HL-60 (cell line): ENCODE results near the gene PRPF19.

Experiments used
- DNase-seq, 2 experiments: peaks; one replicate each; pipeline ENCODE4 v3.0.0-alpha.2; 2010 to 2020; ENCODE audit warnings: low read depth in 1 of 2, low spot score in 1 of 2
- H3K27ac ChIP-seq: fragments of 250-450 bp; sonication (Bioruptor Pico); replicated peaks from 2 replicates; pipeline ENCODE4 v1.5.1; 2020; ENCODE audit warnings: mild to moderate bottlenecking, moderate library complexity
- H3K27me3 ChIP-seq: fragments of 250-450 bp; sonication (Bioruptor Pico); 2 replicates; pipeline ENCODE4 v1.5.1; 2021; ENCODE audit warnings: mild to moderate bottlenecking, moderate library complexity; ENCODE audit not compliant: insufficient read depth, poor library complexity, severe bottlenecking
- H3K4me3 ChIP-seq: replicated peaks from 2 replicates; pipeline ENCODE4 v1.5.1; 2011; ENCODE audit warnings: mild to moderate bottlenecking, control low read depth, low read length; ENCODE audit not compliant: insufficient read depth
- GABPA ChIP-seq: IDR thresholded peaks from 2 replicates; pipeline ENCODE4 v1.6.1; 2012; ENCODE audit warnings: low read depth
- POLR2AphosphoS5 ChIP-seq: IDR thresholded peaks from 2 replicates; pipeline ENCODE4 v1.6.1; 2012; ENCODE audit warnings: low read depth
- SPI1 ChIP-seq: IDR thresholded peaks from 2 replicates; pipeline ENCODE4 v1.6.1; 2012; ENCODE audit warnings: low read depth, mild to moderate bottlenecking, borderline replicate concordance
- TF ChIP-seq, protein P1 (sequence below): IDR thresholded peaks from one replicate; pipeline ENCODE4 v1.5.1; 2011; ENCODE audit warnings: low read length, control low read depth, inconsistent platforms; ENCODE audit not compliant: insufficient read depth
- TF ChIP-seq, protein P2 (sequence below): IDR thresholded peaks from 2 replicates; pipeline ENCODE4 v1.6.1; 2012; ENCODE audit warnings: low read depth; ENCODE audit not compliant: insufficient replicate concordance

Gene PRPF19

DNA sequence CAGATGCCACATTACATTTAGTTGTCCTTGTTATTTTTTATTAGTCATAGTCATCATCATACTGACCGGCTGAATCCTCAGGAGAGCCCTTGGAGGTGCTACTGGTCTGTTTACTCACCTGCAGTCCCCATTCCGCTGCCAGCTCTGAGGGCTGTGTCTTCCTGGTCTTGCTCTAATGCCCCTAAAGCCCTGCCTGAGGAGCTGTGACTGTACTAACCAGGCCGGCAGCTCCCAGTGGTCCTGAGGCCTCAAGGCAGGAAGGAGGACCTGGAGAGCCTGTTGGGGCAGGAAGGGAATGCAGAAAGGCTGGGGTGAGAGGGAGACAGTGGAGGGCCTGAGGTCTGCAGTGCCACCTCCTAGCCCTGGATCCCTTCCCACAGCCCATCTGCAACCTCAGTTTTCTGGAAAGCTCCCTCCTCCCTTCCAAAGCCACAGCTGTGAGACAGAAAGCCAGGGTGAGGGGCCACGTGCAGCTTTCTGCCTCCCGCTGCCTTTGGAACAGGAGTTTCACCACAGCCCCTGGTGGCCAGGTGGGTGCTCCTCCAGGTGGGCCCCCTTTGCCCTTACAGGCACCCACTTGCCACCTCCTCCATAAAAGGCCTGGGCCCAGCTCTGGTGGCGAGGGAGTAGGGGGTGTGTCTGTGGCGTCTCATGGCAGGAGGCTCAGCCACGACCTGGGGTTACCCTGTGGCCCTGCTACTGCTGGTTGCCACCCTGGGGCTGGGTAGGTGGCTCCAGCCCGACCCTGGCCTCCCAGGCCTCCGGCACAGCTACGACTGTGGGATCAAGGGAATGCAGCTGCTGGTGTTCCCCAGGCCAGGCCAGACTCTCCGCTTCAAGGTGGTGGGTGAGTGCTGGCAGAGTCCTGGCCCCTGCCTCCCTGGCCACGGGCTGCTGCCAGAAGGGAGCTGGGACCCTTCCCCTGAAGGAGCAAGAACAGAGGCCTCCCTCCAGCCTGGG, 39.2 kb downstream of the PRPF19 start, which contains the start of gene ZP1:
Gene ZP1, plus strand, starts transcription at position 632 of the 960 bp plus-strand sequence. Its CDS starts 20 bp downstream, at position 652.
- TF ChIP-seq, protein P1, sequence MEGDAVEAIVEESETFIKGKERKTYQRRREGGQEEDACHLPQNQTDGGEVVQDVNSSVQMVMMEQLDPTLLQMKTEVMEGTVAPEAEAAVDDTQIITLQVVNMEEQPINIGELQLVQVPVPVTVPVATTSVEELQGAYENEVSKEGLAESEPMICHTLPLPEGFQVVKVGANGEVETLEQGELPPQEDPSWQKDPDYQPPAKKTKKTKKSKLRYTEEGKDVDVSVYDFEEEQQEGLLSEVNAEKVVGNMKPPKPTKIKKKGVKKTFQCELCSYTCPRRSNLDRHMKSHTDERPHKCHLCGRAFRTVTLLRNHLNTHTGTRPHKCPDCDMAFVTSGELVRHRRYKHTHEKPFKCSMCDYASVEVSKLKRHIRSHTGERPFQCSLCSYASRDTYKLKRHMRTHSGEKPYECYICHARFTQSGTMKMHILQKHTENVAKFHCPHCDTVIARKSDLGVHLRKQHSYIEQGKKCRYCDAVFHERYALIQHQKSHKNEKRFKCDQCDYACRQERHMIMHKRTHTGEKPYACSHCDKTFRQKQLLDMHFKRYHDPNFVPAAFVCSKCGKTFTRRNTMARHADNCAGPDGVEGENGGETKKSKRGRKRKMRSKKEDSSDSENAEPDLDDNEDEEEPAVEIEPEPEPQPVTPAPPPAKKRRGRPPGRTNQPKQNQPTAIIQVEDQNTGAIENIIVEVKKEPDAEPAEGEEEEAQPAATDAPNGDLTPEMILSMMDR: no peak
- TF ChIP-seq SPI1: no peak
- TF ChIP-seq, protein P2, sequence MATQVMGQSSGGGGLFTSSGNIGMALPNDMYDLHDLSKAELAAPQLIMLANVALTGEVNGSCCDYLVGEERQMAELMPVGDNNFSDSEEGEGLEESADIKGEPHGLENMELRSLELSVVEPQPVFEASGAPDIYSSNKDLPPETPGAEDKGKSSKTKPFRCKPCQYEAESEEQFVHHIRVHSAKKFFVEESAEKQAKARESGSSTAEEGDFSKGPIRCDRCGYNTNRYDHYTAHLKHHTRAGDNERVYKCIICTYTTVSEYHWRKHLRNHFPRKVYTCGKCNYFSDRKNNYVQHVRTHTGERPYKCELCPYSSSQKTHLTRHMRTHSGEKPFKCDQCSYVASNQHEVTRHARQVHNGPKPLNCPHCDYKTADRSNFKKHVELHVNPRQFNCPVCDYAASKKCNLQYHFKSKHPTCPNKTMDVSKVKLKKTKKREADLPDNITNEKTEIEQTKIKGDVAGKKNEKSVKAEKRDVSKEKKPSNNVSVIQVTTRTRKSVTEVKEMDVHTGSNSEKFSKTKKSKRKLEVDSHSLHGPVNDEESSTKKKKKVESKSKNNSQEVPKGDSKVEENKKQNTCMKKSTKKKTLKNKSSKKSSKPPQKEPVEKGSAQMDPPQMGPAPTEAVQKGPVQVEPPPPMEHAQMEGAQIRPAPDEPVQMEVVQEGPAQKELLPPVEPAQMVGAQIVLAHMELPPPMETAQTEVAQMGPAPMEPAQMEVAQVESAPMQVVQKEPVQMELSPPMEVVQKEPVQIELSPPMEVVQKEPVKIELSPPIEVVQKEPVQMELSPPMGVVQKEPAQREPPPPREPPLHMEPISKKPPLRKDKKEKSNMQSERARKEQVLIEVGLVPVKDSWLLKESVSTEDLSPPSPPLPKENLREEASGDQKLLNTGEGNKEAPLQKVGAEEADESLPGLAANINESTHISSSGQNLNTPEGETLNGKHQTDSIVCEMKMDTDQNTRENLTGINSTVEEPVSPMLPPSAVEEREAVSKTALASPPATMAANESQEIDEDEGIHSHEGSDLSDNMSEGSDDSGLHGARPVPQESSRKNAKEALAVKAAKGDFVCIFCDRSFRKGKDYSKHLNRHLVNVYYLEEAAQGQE: no peak
- TF ChIP-seq POLR2AphosphoS5: no peak
- TF ChIP-seq GABPA: no peak
- H3K27ac ChIP-seq: no peak within 1 kb of the TSS
- no peak for DNase-seq
- no peak within 1 kb of the TSS for H3K4me3 ChIP-seq
- H3K27me3 ChIP-seq: no peaks in the 10 kb centered on the region

DNA sequence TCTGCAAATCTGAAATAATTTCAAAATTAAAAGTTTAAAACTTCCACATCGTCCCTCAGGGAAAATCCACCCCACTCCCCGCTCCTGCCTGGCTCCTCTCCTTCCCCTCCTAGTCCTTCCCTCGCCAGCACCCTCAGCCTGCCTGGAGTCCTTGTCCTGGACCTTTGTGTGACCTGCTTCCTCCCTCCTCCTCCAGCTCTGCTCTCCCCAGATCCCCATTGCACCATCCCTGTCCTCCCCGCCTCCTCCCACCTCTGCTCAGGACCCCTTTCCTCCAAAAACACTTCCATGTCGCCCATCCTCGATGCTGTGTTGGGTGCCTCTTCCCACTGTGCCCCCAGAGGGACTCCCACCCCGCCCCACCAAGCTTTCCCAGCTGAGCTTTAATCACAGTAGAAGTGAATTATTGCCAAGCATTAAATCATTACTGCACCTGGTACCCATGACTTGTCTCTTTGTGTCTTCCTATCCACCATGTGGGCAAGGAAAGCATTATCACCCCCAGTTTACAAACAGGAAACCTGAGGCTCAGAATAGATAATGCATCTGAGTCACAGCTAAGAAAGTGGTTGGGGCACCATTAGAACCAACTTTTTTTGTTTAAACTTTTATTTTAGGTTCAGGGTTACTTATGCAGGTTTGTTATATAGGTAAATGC, 41.4 kb downstream of the PRPF19 start:
- Histone ChIP-seq H3K27ac (no peak overlapping the region), H3K4me3 (no peak overlapping the region), H3K27me3 (no peaks in the 10 kb centered on the region)
- TF ChIP-seq GABPA (no peak), SPI1 (no peak), POLR2AphosphoS5 (no peak)
- TF ChIP-seq, protein P1: no peak
- TF ChIP-seq, protein P2: no peak
- no peak for DNase-seq

DNA sequence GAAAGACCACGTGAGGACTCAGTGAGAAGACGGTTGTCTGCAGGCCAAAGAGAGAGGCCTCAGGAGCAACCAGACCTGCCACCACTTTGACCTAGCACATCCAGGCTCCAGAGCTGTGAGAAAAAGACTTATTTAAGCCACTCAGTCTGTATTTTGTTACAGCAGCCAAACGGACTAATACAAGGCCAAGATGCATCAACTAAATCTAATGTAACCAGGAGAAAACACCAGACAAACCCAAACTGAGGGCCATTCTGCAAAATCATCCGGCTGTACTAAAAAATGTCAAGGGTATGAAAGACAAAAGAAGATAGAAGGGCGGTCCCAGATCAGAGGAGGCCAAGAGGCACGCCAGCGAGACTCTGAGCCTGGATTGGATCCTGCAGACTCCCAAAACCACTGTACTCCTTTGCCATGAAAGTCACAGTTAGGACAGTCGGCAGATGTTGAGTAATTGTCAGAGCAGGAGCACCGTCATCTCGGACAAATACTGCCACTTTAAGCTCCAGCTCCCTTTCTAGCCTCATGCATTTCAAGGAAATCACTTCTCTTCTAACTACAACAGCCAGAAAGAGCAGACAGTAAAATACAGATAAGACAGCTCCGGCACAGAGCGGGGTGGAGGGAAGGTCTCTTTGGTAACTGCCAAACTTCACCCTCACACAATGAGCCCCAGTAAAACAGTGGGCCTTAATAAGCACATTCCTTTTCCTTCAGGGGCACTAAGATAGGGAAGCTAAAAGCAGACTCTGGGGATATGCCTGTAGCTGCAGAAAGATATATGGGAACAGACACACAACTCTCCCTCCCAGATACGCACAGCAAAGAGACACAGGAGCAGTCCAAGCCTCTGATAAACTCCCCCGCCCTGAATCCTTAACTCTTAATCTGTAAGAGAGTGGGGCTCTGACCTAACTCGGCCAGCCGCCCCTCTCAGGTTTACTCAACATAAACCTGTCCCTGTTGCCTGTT, 42.5 kb downstream of the PRPF19 start:
- H3K27me3 ChIP-seq: no peaks in the 10 kb centered on the region

More for the DNA sequence above, 42.5 kb downstream of the PRPF19 start:
- TF ChIP-seq POLR2AphosphoS5: no peak
- TF ChIP-seq, protein P2: no peak
- no peak for TF ChIP-seq SPI1
- TF ChIP-seq, protein P1: no peak
- no peak for TF ChIP-seq GABPA
- DNase-seq: no peak
- Histone ChIP-seq H3K4me3 (no peak overlapping the region), H3K27ac (no peak overlapping the region)
